NCI-H2081 treated with DMSO at 0.1 percent for 48 hours (cell line): ENCODE data around the gene MMRN1.

Source experiments
- DNase-seq: peaks from one replicate; lab custom pipeline; 2025; lab: John Stamatoyannopoulos, UW

Gene MMRN1

DNA sequence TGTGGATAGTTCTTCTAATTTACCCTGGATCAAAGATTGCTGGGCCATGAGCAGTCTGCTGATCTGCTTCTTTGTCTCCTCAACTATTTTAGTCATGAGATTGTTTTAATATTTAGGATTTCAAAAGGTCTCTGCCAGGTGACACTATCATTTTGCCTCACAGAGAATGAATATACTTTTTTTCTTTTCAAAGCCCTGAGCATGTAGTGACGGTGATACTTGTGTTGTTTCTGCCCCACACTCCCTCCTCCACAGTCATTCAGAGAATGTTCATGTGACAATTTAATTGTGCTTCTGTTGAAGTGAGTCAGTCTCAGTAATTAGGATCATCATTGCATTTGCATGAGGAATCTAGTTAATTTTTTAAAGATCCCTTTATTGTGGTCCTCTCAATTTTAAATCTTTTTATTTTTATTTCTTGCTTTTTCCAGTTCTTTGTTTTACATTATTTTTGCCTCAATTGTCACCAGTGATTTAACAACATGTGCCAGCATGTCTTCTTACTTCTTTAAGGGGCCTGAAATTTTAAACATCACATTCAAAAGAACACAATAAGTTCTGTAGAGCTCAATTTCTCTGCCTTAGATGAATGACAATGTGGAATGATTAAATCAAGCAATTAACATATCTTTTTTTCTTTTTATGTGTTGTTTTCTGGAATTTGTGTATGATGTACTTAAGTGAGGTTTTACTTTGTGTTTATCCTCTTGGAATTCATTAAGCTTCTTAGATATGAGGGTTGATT, 12.3 kb downstream of the MMRN1 start:
- no peak for DNase-seq

DNA sequence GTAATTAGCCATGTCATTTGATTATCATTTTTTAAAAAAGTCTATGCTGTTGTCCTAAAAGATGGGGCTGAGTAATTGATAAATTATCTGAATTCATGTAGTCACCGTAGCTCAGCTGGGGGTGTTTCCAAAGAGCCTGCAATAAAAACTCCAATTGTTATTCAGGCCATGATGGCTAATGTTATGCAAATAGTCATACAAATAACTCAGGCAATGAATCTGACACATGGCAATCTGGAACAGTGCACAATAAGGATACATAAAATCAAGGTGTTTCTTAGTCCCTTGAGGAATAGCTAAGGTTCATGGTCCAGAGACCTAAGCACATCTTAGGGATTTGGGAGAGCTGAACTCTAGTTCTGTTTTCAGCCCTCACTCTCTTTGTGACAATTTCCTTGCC, 15.2 kb downstream of the MMRN1 start:
- DNase-seq = no peak

- no peak for DNase-seq
These were observed 19.0 kb downstream of the MMRN1 start for GRCh38 chr4:89913623-89914022.

DNA sequence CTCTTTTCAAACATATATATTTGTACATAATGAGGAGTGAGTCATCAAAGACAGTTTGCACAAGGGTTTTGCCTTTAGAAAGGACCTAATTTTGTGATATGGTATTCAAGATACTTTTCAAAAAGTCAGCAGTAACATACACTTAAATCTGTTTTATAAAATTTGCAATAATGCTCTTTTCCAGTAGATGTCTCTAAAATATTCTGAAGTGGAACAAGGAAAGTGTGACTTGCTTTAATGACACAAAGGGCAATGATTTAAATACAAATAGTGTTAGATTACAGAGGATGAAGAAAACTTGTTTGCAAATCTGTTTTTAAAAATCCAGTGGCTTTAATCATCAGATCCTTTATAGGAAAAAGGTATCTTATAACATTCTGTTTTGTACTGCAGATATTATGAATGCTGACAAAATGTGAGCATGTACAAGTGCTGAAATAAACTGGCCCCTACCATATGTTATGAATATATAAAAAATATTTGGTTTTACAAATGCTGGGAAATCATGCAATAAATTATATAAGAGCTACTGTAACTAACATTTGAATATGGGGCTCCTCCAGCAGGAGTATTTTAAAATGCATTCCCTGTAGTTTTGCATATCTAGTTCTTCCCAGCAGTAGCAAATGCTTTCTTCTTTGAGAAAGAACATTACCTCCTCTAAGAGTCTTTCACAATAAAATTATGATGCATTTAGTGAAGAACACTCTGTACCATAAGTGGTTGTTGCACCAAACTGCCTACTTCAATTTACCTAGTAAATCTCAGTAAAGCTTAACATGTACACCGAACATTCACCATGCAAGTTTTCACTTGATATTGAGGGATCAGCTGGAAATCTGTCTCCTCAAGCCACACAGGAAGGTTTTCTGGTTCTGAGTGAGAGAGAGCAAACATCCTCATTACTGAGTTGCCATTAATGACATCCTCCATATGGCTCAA, 20.2 kb downstream of the MMRN1 start:
- DNase-seq = no peak

- DNase-seq = no peak
These were observed 21.3 kb downstream of the MMRN1 start for GRCh38 chr4:89915937-89916336.

DNA sequence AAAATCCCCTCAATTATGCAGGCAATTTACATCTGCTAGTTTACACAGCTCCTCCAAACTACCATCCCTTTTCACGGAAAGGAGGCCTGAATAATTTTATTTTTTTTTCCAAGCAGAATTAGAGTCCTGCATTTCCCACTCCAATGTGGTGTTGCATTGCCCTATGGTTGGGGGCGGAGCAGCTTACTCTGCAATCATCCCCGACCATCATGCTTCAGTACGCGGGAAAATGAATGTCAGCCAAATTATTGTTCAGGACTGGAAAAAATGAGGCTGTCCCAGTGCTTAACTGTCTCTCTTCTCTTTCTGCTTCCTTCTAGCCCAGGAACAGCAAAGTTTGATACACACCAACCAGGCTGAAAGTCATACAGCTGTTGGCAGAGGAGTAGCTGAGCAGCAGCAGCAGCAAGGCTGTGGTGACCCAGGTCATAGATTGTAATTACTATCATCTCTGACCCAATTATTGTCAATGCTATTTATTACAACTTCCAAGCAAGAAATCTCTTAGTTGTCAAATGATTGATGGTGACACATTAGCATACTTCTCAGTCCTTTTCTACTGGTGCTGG, 28.3 kb downstream of the MMRN1 start:
- no peak for DNase-seq

DNA sequence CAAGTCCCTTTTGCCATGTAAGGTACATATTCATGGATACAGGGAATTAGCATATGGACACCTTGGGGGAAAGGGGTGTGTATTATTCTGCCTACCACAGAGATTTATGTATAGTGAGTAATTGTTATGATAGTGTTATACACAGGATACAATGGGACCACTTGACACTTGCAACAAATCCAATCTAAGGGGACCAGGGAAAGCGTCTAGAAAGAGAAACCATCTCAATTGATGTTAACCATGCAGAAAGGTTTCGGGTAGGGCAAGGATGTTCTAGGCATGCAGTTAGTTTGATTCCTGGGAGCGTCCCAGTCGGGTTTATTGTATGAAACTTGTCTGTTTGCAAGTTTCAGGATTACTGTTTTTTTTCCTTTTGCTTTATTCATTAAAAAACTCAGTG, 34.2 kb downstream of the MMRN1 start:
- DNase-seq = no peak

- no peak for DNase-seq
These were observed 34.9 kb downstream of the MMRN1 start for GRCh38 chr4:89929425-89930159.

GRCh38 chr4:89939546-89939945, 44.9 kb downstream of the MMRN1 start:
- DNase-seq = no peak

- peak; percentile 52 for DNase-seq
These were observed 45.3 kb downstream of the MMRN1 start for GRCh38 chr4:89939994-89940393.

DNA sequence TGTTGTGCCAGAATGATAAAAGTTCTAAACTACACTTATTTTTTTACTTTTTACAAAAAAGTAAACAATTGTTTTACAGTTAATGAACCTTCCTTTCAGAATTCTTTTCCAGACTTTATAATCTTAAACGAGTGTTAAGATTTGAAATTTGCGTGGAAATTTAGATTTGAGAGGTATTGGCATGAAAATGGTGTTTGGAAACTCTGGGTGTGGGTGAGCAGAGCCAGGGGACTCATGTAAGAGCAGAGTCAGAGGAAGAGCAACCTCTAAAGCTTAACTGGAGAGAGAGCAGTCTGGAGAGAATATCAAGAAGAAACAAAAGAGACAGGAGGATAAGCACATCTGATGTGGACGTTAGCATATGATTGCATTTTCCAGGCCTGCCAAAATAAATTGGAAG, 48.2 kb downstream of the MMRN1 start:
- DNase-seq = no peak

GRCh38 chr4:89949782-89950387, 55.2 kb downstream of the MMRN1 start:
- DNase-seq = no peak

DNA sequence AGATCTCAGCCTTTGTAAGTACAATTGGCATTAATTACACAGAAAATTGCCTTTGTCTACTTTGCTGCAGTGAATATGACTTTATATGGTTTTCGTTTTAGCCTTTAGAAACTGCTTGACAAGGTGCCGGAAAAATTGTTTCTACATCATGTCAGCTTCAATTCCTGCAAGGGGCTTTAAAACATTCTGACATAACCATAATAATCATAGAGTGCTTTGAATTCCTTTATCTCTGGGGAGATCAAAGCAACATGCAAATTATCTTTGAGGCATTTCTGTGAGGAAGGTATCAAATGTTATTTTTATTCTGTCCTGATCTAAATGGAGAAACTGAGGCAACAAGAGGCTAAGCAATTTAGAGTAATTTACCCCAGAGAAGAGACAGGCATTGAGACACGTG, 57.8 kb downstream of the MMRN1 start:
- DNase-seq = no peak

GRCh38 chr4:89954906-89955695, 60.4 kb downstream of the MMRN1 start:
- DNase-seq = no peak

- no peak for DNase-seq
These were observed 62.6 kb downstream of the MMRN1 start for GRCh38 chr4:89957046-89957926.

DNA sequence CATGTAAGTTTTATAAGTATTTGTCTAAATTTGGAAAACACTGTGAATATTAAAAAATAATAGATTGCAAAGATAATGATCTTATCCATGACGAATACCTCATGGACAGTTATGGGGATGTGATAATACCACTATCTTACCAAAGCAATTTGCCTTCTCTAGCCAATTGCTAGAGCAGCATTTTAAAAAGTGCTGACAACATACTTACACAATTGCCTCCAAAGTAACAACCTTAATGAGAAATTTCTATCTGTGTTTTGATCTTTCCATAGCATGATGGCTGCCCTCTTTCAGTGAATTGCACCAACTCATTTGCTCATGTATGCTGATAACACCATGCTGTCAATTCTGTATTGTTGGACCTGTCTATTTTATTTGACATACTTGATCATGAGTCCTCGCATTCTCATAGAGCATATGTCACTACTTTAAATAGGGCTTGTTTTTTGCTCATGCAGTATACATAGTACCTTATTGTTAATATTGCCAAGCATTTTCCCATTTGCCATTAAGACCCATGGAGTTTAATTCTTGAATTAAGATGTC, 87.2 kb downstream of the MMRN1 start:
- DNase-seq = no peak

DNA sequence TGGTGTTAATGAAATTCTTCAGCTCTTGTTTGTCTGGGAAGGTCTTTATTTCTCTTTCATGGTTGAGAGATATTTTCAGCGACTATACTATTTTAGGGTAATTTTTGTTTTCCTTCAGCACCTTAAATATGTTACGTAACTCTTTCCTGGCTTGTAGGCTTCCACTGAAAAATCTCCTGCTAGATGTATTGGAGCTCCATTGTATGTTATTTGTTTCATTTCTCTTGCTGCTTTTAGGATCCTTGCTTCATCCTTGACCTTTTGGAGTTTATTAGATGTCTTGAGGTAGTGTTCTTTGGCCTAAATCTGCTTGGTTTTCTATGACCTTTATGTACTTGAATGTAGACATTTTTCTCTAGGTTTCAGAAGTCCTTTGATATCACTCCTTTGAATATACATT, 93.6 kb downstream of the MMRN1 start:
- no peak for DNase-seq

GRCh38 chr4:89992744-89993143, 98.1 kb downstream of the MMRN1 start:
- no peak for DNase-seq

- no peak for DNase-seq
These were observed 99.7 kb downstream of the MMRN1 start for GRCh38 chr4:89994176-89994873.
